Measurements from ENCODE around the gene INHBE. TPM values are rescaled to one million over a fixed set of nuclear protein-coding genes. Genes with fewer than 3 reads are reported as not detected.
"Not testable (repeated sequence)": the region's sequence is repeated elsewhere in the genome, so short reads cannot be mapped to it uniquely, and the experiment has no call there.

INHBE gene
- total RNA-seq, 4 donors from 2014 or later, result not detected

DNA sequence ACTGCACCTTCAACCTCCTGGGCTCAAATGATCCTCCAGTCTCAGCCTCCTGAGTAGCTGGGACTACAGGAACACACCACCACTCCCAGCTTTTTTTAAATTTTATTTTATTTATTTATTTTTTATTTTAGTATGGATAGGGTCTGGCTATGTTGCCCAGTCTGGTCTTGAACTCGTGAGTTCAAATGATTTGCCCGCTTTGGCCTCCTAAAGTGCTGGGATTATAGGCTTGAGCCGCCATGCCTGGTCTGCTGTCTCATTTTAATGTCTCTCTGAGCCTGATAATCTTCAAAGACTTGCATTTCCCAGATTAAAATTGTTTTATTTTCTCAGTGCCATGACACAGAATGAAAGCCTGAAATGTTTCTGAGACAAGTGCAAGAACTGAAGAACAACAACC, 21.7 kb upstream of the INHBE start:
- no peak for DNase-seq (ENCODE audit: low spot score in 2 of 2)
- no peaks in the 10 kb centered on the region for H3K9me3 ChIP-seq

DNA sequence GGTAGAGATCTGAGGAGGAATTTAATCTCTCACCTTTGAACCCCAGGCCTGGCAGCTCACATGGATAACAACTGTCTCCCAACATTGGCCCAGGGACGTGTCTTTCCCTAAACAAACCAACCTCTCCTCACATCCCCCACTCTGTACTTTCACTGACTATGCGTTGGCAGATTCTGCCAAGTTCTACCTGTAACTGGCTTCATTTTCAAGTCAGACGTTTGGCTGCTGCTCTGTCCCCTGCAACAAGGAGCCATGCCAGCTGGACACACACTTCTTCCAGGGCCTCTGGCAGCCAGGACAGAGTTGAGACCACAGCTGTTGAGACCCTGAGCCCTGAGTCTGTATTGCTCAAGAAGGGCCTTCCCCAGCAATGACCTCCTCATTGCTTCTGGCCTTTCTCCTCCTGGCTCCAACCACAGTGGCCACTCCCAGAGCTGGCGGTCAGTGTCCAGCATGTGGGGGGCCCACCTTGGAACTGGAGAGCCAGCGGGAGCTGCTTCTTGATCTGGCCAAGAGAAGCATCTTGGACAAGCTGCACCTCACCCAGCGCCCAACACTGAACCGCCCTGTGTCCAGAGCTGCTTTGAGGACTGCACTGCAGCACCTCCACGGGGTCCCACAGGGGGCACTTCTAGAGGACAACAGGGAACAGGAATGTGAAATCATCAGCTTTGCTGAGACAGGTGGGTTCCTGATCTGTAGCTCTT, 20.4 kb upstream of the INHBE start, which contains the start of gene INHBC:
Gene INHBC (plus strand): TSS at position 268 of the 707 bp plus-strand sequence. CDS start 103 bp downstream, at position 371.
- Histone ChIP-seq H3K36me3 (no peaks in the 10 kb centered on the region), H3K27ac (no peak within 1 kb of the TSS), H3K4me3 (no peak within 1 kb of the TSS), H3K9me3 (no peaks in the 10 kb centered on the region), H3K27me3 (no peaks in the 10 kb centered on the region), H3K4me1 (peaks cover 0 to 9% (median 3%) of the 10 kb centered on the region in 4 donors)
- 64 to 80% methylated on average over 8 of the region's 8 CpGs for WGBS, 2 donors
- no peak for DNase-seq (ENCODE audit: low spot score in 2 of 2)
- no peak for TF ChIP-seq POLR2A (IDR thresholded peaks at IDR 0.05)
- TF ChIP-seq EP300 (IDR thresholded peaks at IDR 0.05), result no peak

More for the DNA sequence above, 21.7 kb upstream of the INHBE start:
- H3K27me3 ChIP-seq, result no peaks in the 10 kb centered on the region
- no peak for TF ChIP-seq POLR2A (IDR thresholded peaks at IDR 0.05)
- TF ChIP-seq, protein P1, sequence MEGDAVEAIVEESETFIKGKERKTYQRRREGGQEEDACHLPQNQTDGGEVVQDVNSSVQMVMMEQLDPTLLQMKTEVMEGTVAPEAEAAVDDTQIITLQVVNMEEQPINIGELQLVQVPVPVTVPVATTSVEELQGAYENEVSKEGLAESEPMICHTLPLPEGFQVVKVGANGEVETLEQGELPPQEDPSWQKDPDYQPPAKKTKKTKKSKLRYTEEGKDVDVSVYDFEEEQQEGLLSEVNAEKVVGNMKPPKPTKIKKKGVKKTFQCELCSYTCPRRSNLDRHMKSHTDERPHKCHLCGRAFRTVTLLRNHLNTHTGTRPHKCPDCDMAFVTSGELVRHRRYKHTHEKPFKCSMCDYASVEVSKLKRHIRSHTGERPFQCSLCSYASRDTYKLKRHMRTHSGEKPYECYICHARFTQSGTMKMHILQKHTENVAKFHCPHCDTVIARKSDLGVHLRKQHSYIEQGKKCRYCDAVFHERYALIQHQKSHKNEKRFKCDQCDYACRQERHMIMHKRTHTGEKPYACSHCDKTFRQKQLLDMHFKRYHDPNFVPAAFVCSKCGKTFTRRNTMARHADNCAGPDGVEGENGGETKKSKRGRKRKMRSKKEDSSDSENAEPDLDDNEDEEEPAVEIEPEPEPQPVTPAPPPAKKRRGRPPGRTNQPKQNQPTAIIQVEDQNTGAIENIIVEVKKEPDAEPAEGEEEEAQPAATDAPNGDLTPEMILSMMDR (IDR thresholded peaks at IDR 0.05), result no peak
- TF ChIP-seq EP300 (IDR thresholded peaks at IDR 0.05), result no peak
- no peaks in the 10 kb centered on the region for H3K36me3 ChIP-seq
- H3K4me3 ChIP-seq, result no peak overlapping the region
- no peak overlapping the region for H3K27ac ChIP-seq
- 75 to 78% methylated on average over 3 of the region's 3 CpGs for WGBS, 2 donors
- H3K4me1 ChIP-seq, result peaks cover 0 to 22% (median 6%) of the 10 kb centered on the region in 4 donors

DNA sequence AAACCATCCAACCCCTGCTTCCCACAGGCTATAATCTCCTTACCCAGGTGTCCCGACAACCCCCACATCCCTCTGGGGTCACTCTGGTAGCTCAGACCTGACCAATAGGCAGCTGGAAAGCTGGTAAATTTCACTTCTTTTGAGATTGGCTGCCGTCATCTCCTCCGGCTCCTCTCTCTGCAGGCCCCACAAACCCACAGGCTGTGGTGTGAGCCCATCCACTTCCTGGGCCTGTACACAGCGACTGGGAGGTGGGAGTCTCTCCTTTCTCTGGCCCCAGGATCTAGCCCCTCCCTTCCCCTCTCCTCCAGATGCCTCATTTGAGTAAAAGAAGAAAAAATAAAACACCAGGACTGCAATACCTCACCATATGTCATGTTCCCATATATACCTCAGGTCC, 19.8 kb upstream of the INHBE start:
- TF ChIP-seq POLR2A (IDR thresholded peaks at IDR 0.05), result no peak
- TF ChIP-seq EP300 (IDR thresholded peaks at IDR 0.05), result no peak
- TF ChIP-seq, protein P1 (IDR thresholded peaks at IDR 0.05), result no peak
- H3K27me3 ChIP-seq, result no peaks in the 10 kb centered on the region
- H3K36me3 ChIP-seq, result no peaks in the 10 kb centered on the region
- H3K27ac ChIP-seq, result no peak overlapping the region
- H3K9me3 ChIP-seq, result no peaks in the 10 kb centered on the region
- peaks cover 0 to 7% (median 3%) of the 10 kb centered on the region in 4 donors for H3K4me1 ChIP-seq
- no peak overlapping the region for H3K4me3 ChIP-seq
- no peak for DNase-seq (ENCODE audit: low spot score in 2 of 2)
- WGBS, 2 donors, result 45 to 51% methylated on average over 4 of the region's 4 CpGs

DNA sequence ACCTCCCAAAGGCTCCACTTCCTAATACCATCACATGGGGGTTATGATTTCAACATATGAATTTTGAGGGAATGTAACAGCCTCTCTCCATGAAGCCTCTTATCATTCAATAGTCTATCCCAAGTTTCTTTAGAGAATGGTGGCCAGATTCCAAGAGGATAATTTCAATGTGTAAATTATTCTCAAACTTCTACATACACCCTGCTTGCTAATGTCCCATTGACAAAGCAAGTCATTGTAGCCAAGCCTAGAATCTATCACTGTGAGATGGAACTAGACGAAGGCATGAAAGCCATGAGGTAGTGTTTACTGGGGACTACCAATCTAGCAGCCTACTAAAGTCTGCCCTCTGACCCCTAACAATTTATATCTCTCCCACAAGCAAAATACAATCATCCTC, 16.7 kb upstream of the INHBE start:
- TF ChIP-seq POLR2A (IDR thresholded peaks at IDR 0.05) (no peak), EP300 (IDR thresholded peaks at IDR 0.05) (no peak)
- TF ChIP-seq, protein P1 (IDR thresholded peaks at IDR 0.05), result no peak
- H3K27ac ChIP-seq, result no peak overlapping the region
- no peaks in the 10 kb centered on the region for H3K36me3 ChIP-seq
- H3K9me3 ChIP-seq, result peaks cover 0 to 7% (median 0%) of the 10 kb centered on the region in 4 donors
- H3K4me3 ChIP-seq, result no peak overlapping the region
- H3K27me3 ChIP-seq, result no peaks in the 10 kb centered on the region
- no peaks in the 10 kb centered on the region for H3K4me1 ChIP-seq
- DNase-seq (ENCODE audit: low spot score in 2 of 2), result no peak
- 23 to 53% methylated on average over 1 of the region's 1 CpG for WGBS, 2 donors

DNA sequence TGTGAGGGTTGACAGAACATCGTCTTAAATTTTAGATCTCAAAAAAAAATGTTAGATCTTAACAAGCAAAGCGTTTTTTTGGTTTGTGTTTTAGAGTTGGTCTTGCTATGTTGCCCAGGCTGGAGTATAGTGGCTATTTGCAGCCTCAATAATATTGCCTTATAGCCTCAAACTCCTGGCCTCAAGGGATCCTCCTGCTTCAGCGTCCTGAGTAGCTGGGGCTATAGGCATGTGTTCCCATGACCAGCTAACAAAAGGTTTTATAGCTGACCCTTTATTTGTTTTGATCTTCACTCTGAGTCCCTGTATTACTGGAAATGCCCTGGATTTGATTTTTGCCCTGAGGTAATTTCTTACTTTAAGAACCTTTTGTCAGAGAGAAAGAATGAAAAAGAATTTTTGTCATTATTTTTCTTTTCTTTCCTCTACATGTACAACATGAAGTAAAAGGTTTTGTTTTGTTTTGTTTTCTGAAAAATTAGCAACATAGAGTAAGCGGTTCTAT, 15.3 kb upstream of the INHBE start:
- H3K27ac ChIP-seq, result no peak overlapping the region
- DNase-seq (ENCODE audit: low spot score in 2 of 2), result no peak
- H3K9me3 ChIP-seq, result peaks cover 0 to 7% (median 0%) of the 10 kb centered on the region in 4 donors
- no peak for TF ChIP-seq POLR2A (IDR thresholded peaks at IDR 0.05)
- TF ChIP-seq, protein P1 (IDR thresholded peaks at IDR 0.05), result no peak
- no peak for TF ChIP-seq EP300 (IDR thresholded peaks at IDR 0.05)
- WGBS, 2 donors, result 67% methylated on average over 4 of the region's 4 CpGs
- H3K4me3 ChIP-seq, result no peak overlapping the region
- H3K27me3 ChIP-seq, result no peaks in the 10 kb centered on the region
- H3K36me3 ChIP-seq, result no peaks in the 10 kb centered on the region
- no peaks in the 10 kb centered on the region for H3K4me1 ChIP-seq

DNA sequence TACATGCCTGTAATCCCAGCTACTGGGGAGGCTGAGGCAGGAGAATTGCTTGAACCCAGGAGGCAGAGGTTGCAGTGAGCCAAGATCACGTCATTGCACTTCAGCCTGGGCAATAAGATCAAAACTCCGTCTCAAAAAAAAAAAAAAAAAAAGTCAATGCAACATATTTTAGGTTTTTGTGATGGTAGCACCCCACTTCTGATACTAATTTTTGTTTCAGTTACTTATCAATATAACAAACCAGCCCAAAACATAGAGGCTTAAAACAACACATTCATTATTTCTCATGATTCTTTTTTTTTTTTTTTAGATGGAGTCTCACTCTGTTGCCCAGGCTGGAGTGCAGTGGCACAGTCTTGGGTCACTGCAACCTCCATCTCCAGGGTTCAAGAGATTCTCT, 13.7 kb upstream of the INHBE start:
- not testable (repeated sequence) for H3K36me3 ChIP-seq; H3K4me1 ChIP-seq; H3K4me3 ChIP-seq; DNase-seq (ENCODE audit: low spot score in 2 of 2); H3K27ac ChIP-seq; H3K9me3 ChIP-seq; H3K27me3 ChIP-seq
- WGBS, 2 donors, result 84 to 93% methylated on average over 2 of the region's 2 CpGs
